ENCODE data around the gene PPP2R5A.

GRCh38 chr1:212283741-212284140 lies 1.5 kb upstream of the PPP2R5A start:
- TF ChIP-seq, protein P1, sequence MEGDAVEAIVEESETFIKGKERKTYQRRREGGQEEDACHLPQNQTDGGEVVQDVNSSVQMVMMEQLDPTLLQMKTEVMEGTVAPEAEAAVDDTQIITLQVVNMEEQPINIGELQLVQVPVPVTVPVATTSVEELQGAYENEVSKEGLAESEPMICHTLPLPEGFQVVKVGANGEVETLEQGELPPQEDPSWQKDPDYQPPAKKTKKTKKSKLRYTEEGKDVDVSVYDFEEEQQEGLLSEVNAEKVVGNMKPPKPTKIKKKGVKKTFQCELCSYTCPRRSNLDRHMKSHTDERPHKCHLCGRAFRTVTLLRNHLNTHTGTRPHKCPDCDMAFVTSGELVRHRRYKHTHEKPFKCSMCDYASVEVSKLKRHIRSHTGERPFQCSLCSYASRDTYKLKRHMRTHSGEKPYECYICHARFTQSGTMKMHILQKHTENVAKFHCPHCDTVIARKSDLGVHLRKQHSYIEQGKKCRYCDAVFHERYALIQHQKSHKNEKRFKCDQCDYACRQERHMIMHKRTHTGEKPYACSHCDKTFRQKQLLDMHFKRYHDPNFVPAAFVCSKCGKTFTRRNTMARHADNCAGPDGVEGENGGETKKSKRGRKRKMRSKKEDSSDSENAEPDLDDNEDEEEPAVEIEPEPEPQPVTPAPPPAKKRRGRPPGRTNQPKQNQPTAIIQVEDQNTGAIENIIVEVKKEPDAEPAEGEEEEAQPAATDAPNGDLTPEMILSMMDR (IDR thresholded peaks at IDR 0.05) = no peak
- TF ChIP-seq EP300 (IDR thresholded peaks at IDR 0.05) = no peak

Data from tibial nerve (tissue), 4 donors.